PC-9 (cell line): ENCODE data around the gene GBA2.

Experiments
- EZH2 ChIP-seq: fragments of 200-600 bp; sonication (generic); IDR thresholded peaks from 2 replicates; pipeline ENCODE4 v1.8.0; 2017; ENCODE audit warnings: antibody characterized with exemption, low read depth
- TF ChIP-seq, protein P1 (sequence below): fragments of 200-600 bp; sonication (generic); conservative IDR thresholded peaks from 2 replicates; pipeline ENCODE4 v1.6.1; 2017; ENCODE audit warnings: mixed run types, antibody characterized with exemption, mild to moderate bottlenecking, moderate library complexity

- TF ChIP-seq, protein P1, sequence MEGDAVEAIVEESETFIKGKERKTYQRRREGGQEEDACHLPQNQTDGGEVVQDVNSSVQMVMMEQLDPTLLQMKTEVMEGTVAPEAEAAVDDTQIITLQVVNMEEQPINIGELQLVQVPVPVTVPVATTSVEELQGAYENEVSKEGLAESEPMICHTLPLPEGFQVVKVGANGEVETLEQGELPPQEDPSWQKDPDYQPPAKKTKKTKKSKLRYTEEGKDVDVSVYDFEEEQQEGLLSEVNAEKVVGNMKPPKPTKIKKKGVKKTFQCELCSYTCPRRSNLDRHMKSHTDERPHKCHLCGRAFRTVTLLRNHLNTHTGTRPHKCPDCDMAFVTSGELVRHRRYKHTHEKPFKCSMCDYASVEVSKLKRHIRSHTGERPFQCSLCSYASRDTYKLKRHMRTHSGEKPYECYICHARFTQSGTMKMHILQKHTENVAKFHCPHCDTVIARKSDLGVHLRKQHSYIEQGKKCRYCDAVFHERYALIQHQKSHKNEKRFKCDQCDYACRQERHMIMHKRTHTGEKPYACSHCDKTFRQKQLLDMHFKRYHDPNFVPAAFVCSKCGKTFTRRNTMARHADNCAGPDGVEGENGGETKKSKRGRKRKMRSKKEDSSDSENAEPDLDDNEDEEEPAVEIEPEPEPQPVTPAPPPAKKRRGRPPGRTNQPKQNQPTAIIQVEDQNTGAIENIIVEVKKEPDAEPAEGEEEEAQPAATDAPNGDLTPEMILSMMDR: no peak
- TF ChIP-seq EZH2: no peak
Measured at GRCh38 chr9:35774907-35775635, 26.0 kb upstream of the GBA2 start.
